Brain microvascular endothelial cell (primary cell): Measurements from ENCODE around the gene TMEM255B.

Experiments
- DNase-seq: peaks from one replicate; pipeline ENCODE4 v3.0.0-alpha.2; 2020
- H3K27ac ChIP-seq: fragments of 250-450 bp; sonication (Bioruptor Pico); 2 replicates; pipeline ENCODE4 v1.5.1; 2020; ENCODE audit warnings: mild to moderate bottlenecking, moderate library complexity
- H3K27me3 ChIP-seq: fragments of 250-450 bp; sonication (Bioruptor Pico); replicated peaks from 2 replicates; pipeline ENCODE4 v1.5.1; 2020; ENCODE audit warnings: mild to moderate bottlenecking
- H3K36me3 ChIP-seq: fragments of 250-450 bp; sonication (Bioruptor Pico); replicated peaks from 2 replicates; pipeline ENCODE4 v1.5.1; 2020; ENCODE audit warnings: mild to moderate bottlenecking
- H3K4me3 ChIP-seq: 2 replicates; pipeline ENCODE4 v1.5.1; 2011; ENCODE audit warnings: low read depth, mild to moderate bottlenecking, control low read depth, low read length, moderate library complexity
- in situ Hi-C: cut with HindIII; loops from 2 replicates; pipeline ENCODE4 v1.10.0; 2017; ENCODE audit warnings: low sequenced_read_pairs, low pct_ligation_motif_present
- TF ChIP-seq, protein P1 (sequence below): IDR thresholded peaks from 2 replicates; pipeline ENCODE4 v1.5.1; 2011; ENCODE audit warnings: low read depth, mild to moderate bottlenecking, moderate library complexity, low read length, control low read depth, inconsistent platforms; ENCODE audit errors: missing control alignments

The TMEM255B gene

DNA sequence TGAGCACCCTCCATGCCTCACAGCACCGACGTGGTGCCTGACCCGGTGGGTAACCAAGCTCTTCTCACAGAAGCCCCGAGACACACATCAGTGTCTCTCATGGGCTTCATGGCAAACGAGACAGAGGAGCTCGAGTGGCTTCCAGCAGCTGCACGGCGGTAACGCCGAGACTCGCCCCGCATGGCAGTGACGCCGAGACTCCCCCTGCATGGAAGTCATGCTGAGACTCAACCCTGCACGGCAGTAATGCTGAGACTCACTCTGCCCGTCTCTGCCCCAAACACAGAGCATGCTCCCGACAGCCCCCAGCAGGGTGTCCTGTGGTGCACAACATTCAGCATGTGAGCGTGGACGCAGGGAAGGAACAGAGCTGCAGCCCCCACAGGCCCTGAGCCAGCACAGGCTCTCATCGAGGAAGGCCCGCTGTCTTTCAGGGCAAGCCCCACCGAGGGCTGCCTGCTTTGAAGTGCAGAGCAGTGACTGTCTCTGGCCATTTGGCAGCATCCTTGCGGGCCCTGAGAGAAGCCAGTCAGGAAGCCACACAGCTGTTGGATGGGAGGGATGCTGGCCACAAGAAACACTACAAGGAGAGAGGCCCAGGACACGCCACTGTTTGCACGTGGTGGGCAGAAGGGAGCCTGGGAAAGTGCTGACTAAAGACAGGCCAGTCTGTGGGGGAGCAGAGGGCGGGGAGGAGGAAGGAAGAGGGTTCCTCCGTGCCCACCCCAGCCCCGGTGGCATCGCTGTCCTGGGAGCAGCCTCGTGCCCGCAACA is 95.4 kb downstream of the TMEM255B start:
- TF ChIP-seq, protein P1, sequence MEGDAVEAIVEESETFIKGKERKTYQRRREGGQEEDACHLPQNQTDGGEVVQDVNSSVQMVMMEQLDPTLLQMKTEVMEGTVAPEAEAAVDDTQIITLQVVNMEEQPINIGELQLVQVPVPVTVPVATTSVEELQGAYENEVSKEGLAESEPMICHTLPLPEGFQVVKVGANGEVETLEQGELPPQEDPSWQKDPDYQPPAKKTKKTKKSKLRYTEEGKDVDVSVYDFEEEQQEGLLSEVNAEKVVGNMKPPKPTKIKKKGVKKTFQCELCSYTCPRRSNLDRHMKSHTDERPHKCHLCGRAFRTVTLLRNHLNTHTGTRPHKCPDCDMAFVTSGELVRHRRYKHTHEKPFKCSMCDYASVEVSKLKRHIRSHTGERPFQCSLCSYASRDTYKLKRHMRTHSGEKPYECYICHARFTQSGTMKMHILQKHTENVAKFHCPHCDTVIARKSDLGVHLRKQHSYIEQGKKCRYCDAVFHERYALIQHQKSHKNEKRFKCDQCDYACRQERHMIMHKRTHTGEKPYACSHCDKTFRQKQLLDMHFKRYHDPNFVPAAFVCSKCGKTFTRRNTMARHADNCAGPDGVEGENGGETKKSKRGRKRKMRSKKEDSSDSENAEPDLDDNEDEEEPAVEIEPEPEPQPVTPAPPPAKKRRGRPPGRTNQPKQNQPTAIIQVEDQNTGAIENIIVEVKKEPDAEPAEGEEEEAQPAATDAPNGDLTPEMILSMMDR, result no peak
- H3K36me3 ChIP-seq, result no peaks in the 10 kb centered on the region
- no peak overlapping the region for H3K4me3 ChIP-seq
- no peaks in the 10 kb centered on the region for H3K27me3 ChIP-seq
- H3K27ac ChIP-seq, result no peak overlapping the region
- in situ Hi-C loops, result no loop called here
- no peak for DNase-seq

DNA sequence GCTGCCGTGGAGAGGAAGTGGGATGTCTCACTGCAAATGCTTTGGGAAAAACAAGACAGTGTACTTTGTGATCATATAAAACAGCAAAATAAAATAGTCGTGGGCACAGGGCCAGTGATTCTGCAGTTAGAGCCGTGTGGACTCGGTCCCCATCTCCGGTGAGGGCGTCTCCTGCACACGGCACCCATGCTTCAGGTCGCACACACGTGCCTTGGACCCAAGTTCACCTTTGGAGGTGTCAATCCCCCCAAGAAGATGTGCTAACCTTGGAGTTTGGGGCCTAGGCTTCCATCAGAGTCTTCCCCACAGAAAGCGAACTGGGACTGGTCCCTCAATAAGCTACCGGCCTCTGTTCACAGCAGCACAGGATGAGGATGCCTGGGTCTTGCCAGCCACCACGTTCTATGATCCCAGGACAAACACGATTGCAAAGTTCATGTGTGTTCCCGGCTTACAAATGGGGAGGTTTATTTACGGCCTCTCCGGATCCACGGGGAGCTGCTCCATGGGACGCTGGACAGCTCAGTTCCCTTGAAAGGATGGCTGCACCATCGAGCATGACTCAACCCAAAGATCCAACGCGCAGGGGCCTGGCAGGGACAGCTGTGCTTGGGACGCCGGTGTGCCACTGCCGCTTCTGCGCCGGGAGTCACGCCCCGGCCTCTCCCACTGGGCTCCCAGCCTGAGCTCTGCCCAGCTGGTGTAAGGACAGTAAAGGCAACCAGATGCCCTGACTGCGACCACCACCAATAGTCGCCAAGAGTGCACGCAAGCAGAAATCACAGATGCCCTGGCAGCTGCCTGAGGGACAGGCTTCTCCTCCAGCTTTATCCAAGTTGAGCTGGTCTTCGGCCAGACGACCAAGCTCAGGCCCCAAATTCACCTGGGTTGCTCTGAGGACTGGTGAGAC is 96.2 kb downstream of the TMEM255B start:
- DNase-seq, result no peak
- in situ Hi-C loops, result no loop called here
- H3K36me3 ChIP-seq, result no peaks in the 10 kb centered on the region

DNA sequence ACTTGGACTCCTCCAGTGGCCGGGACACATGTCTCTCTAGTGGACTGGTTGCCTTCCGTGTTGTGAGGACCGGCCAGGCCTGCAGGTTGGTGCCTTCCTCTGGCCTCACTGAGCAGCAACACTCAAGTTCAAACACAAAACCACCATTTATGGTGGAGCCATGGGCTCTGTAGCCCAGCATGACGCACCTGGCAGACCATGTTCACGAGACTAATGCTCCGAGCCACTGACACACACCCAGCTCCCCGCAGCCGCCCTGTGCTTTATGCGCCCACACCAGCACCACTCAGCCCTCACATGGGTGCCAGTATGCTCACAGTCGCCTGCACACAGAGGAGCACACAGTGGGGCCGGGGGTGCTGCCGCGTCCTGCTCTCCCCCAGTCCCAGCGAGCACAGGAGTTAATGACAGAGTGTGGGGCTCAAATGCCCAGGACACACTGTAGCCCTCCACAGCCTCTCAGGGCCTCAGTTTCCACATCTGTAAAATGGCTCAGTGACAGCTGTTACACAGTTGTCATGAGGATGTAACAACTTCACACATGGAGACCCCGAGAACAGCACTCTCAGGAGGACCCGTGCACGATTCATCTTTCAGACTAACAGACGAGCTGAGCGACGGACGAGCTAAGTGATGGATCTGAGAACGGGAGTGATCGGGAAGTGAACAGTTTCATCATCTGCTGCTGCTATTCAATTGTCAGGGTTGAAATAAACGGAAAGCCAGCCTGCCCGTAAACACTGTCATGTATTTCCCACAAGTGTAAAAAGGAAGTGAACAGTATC is 97.1 kb downstream of the TMEM255B start:
- no peak overlapping the region for H3K27ac ChIP-seq
- no peak overlapping the region for H3K4me3 ChIP-seq
- TF ChIP-seq, protein P1, result no peak
- H3K36me3 ChIP-seq, result no peaks in the 10 kb centered on the region
- no peaks in the 10 kb centered on the region for H3K27me3 ChIP-seq
- in situ Hi-C loops, result no loop called here
- DNase-seq, result no peak

More for the DNA sequence above, 96.2 kb downstream of the TMEM255B start:
- TF ChIP-seq, protein P1, result no peak
- Histone ChIP-seq H3K4me3 (no peak overlapping the region), H3K27me3 (no peaks in the 10 kb centered on the region), H3K27ac (no peak overlapping the region)

DNA sequence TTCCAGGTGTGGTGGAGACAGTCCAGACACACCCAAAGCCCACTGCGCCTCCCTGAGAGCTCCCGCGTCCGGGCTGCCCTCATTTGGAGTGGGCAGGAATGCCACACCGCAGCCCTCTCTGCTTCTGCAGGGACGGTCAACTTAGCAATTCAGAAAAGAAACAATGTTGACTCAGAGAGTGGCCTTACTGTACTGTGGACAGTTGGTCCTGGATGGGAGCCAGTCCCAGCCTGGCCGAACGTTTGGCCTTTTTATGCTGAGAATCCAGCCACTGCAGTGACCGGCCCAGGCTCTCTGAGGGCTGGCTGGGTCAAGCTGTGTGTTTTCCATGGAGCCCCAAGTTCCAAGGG is 97.7 kb downstream of the TMEM255B start:
- no peaks in the 10 kb centered on the region for H3K27me3 ChIP-seq
- no peak for DNase-seq

DNA sequence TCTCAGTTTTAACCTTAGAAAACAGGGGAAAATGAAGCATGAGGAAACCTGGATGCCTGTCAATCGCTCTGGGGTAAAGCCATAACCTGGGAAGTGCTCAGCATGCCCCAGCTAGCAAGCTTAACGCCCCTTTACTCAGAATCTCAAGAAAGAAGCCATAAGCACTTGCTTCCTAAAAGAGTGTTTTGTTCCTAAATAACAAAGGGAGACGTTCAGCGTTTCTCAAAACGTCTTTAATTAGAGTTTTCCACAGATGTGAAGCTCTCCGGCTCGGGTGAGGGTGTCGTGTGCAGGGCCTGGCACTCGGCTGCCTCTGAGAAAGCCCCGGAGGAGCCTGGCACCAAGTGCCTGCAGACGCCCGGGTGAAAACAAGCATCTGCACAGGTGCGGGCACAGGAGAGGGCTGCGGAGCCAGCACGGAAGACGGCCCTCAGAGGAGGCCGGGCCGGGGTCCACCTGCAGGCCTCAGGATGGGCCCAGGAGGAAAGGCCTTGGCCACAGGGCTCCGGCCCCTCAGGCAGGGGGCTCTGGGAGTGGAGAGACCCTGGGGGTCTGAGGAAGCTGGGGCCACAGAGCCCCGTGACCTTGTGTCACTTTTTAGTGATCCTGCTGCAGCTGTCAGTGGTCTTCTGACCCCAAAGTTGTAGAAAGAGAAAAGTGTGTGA is 98.6 kb downstream of the TMEM255B start:
- Histone ChIP-seq H3K27me3 (no peaks in the 10 kb centered on the region), H3K36me3 (no peaks in the 10 kb centered on the region), H3K27ac (no peak overlapping the region), H3K4me3 (no peak overlapping the region)
- no peak for DNase-seq
- TF ChIP-seq, protein P1, result no peak
- in situ Hi-C loops, result no loop called here

More for the DNA sequence above, 97.7 kb downstream of the TMEM255B start:
- no peaks in the 10 kb centered on the region for H3K36me3 ChIP-seq
- no peak overlapping the region for H3K27ac ChIP-seq
- in situ Hi-C loops, result no loop called here
- TF ChIP-seq, protein P1, result no peak
- H3K4me3 ChIP-seq, result no peak overlapping the region
